HAP-1 (cell line): ENCODE data around the gene TBKBP1.
"Not testable (repeated sequence)": the region's sequence is repeated elsewhere in the genome, so short reads cannot be mapped to it uniquely, and the experiment has no call there.

Source experiments
- DNase-seq, 2 experiments: peaks; one replicate each; pipeline ENCODE4 v3.0.0-alpha.2; 2016 to 2020; ENCODE audit warnings: low spot score in 2 of 2
- H3K27me3 ChIP-seq: fragments of 250-450 bp; sonication (Bioruptor Pico); 2 replicates; pipeline ENCODE4 v1.5.1; 2020; ENCODE audit warnings: low read depth, mild to moderate bottlenecking, moderate library complexity
- H3K36me3 ChIP-seq: fragments of 250-450 bp; sonication (Bioruptor Pico); replicated peaks from 2 replicates; pipeline ENCODE4 v1.5.1; 2020; ENCODE audit warnings: mild to moderate bottlenecking
- H3K4me1 ChIP-seq: fragments of 250-450 bp; sonication (Bioruptor Pico); 2 replicates; pipeline ENCODE4 v1.5.1; 2020; ENCODE audit warnings: mild to moderate bottlenecking
- H3K4me3 ChIP-seq: fragments of 250-450 bp; sonication (Bioruptor Pico); 2 replicates; pipeline ENCODE4 v1.5.1; 2020; ENCODE audit warnings: mild to moderate bottlenecking, moderate library complexity
- H3K9me3 ChIP-seq: fragments of 250-450 bp; sonication (Bioruptor Pico); 2 replicates; pipeline ENCODE4 v1.5.1; 2020; ENCODE audit warnings: mild to moderate bottlenecking, moderate library complexity
- in situ Hi-C: fragments of 300-500 bp; cut with MboI; formaldehyde crosslinking; loops from 3 replicates; pipeline ENCODE4 v1.14.3; 2020; ENCODE audit warnings: low sequenced_read_pairs, inconsistent platforms, mixed read lengths

The TBKBP1 gene

DNA sequence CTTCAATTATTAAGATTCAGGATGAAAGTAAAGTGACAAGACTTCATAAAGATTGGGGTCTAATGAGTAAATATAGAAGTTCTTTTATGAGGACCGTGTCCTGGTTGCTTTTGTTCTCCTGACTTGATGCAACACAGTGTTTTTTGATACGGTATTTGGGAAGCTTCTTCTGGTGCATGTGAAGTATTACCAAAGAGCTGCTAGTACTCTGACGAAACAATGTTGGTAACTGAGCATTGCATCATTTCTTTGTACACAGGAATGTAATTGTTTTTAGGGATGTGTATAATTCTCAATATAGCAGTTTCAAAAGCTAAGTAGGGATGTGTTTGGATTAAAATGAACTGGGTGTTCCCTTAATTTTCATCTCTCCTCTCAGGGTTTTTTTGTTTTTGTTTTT, 28.3 kb upstream of the TBKBP1 start:
- H3K36me3 ChIP-seq = peaks cover 93% of the 10 kb centered on the region
- DNase-seq = no peak
- H3K4me1 ChIP-seq = peaks cover 19% of the 10 kb centered on the region
- no peaks in the 10 kb centered on the region for H3K27me3 ChIP-seq
- in situ Hi-C loops = no loop called here
- no peaks in the 10 kb centered on the region for H3K9me3 ChIP-seq
- H3K4me3 ChIP-seq = no peak overlapping the region

DNA sequence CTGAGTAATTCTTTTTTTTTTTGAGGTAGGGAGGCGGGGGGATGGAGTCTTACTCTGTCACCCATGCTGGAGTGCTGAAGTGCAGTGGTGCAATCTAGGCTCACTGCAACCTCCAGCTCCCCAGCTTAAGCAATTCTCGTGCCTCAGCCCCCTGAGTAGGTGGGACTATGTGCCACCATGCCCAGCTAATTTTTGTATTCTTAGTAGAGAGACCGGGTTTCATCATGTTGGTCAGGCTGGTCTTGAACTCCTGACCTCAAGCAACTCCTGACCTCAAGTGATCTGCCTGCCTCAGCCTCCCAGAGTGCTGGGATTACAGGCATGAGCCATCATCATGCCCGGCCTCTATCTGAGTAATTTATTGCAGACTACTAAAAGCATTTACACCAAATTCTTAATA, 24.9 kb upstream of the TBKBP1 start:
- Histone ChIP-seq H3K9me3 (no peaks in the 10 kb centered on the region), H3K4me1 (peaks cover 18% of the 10 kb centered on the region), H3K36me3 (peaks cover 97% of the 10 kb centered on the region), H3K4me3 (no peak overlapping the region), H3K27me3 (no peaks in the 10 kb centered on the region)
- DNase-seq = no peak
- in situ Hi-C loops = no loop called here

DNA sequence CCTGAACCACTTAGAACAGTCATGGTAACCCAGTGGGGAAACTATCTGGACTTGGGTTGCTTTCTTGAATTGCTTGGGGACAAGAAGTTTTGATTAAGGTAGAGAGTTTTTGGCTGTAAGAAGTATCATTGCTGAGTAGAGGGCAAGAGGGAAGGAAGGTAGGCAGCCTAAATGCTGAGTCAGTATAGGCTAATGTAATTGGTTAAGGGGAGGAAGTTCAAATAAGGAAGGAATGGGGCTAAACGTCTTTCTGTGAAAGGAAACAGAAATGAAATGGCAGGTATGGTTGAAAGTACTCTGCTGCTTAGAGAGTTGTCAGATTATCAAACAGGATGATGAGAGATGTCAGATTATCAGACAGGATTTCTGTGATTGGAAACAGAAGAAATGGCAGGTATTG, 23.9 kb upstream of the TBKBP1 start:
- Histone ChIP-seq H3K36me3 (peaks cover 97% of the 10 kb centered on the region), H3K9me3 (no peaks in the 10 kb centered on the region), H3K4me1 (peaks cover 8% of the 10 kb centered on the region), H3K27me3 (no peaks in the 10 kb centered on the region), H3K4me3 (no peak overlapping the region)
- in situ Hi-C loops = no loop called here
- no peak for DNase-seq

- Histone ChIP-seq H3K27me3 (no peaks in the 10 kb centered on the region), H3K9me3 (no peaks in the 10 kb centered on the region), H3K4me3 (no peak overlapping the region), H3K36me3 (peaks cover 99% of the 10 kb centered on the region), H3K4me1 (no peaks in the 10 kb centered on the region)
- in situ Hi-C loops = no loop called here
- DNase-seq = no peak
These were observed 19.5 kb upstream of the TBKBP1 start for GRCh38 chr17:47674499-47674898.

DNA sequence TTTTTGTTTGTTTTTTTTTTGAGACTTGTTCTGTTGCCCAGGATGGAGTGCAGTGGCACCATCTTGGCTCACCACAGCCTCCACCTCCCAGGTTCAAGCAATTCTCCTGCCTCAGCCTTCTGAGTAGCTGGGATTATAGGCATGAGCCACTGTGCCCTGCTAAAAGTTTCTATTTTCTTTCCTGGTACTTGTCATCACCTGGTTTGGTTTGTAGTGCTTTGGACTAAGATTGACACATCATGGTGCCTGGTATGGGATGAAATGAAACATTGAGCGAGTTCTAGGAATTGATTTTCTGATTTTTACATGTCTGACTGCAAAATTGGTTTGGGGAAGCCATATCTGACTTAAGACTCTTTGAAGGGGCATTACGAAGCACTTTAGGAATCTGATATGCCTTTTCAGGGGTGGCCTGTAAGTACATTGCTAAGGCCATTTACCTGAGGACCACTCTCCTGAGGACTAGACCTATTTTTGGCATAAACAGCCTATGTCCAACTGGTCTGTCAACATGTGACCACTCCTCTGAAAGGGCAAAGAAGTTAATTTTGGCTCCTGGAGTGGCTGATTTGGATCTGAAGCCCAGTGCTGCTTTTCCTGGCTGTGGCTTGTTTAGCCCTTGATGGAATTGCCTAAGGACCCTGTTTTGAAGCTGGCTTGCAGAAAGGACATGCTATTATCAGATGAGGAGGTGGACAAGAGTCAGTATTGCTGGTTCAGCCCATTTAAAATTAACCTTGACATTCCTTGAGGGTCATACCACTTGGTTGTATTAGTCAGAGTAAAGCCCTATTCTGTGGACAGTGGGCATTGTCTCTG, 18.4 kb upstream of the TBKBP1 start:
- Histone ChIP-seq H3K4me3 (no peak overlapping the region), H3K4me1 (no peaks in the 10 kb centered on the region), H3K36me3 (peaks cover 99% of the 10 kb centered on the region), H3K27me3 (no peaks in the 10 kb centered on the region), H3K9me3 (no peaks in the 10 kb centered on the region)
- in situ Hi-C loops = no loop called here
- DNase-seq = no peak

- Histone ChIP-seq H3K36me3 (peaks cover 97% of the 10 kb centered on the region), H3K4me3 (no peak overlapping the region), H3K27me3 (no peaks in the 10 kb centered on the region), H3K4me1 (no peaks in the 10 kb centered on the region), H3K9me3 (no peaks in the 10 kb centered on the region)
- no peak for DNase-seq
- in situ Hi-C loops = no loop called here
These were observed 17.8 kb upstream of the TBKBP1 start for GRCh38 chr17:47676199-47676472.

GRCh38 chr17:47676510-47677165, 17.3 kb upstream of the TBKBP1 start:
- no peak for DNase-seq
- peaks cover 96% of the 10 kb centered on the region for H3K36me3 ChIP-seq
- no peak overlapping the region for H3K4me3 ChIP-seq
- no peaks in the 10 kb centered on the region for H3K27me3 ChIP-seq
- H3K4me1 ChIP-seq = no peaks in the 10 kb centered on the region
- H3K9me3 ChIP-seq = no peaks in the 10 kb centered on the region
- in situ Hi-C loops = no loop called here

DNA sequence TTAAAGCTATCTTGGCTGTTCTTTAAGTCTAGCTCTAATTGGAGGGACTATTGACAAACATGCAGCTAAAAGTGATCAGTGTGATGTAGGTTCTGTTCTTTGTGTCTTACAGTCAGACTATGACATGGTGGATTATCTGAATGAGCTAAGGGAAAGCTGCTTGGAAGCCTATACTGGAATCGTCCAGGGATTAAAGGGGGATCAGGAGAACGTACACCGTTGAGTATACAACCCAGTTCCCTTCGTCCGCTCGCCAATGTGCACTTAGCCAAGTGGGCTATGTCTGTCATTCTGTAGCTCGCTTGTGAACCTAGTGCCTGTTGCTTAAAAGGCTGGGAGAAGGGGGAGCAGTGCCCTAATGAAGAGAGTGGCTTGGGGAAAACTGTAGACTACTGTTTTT, 15.8 kb upstream of the TBKBP1 start:
- Histone ChIP-seq H3K4me1 (no peaks in the 10 kb centered on the region), H3K36me3 (peaks cover 92% of the 10 kb centered on the region), H3K4me3 (no peak overlapping the region), H3K9me3 (no peaks in the 10 kb centered on the region), H3K27me3 (no peaks in the 10 kb centered on the region)
- no peak for DNase-seq
- in situ Hi-C loops = no loop called here

DNA sequence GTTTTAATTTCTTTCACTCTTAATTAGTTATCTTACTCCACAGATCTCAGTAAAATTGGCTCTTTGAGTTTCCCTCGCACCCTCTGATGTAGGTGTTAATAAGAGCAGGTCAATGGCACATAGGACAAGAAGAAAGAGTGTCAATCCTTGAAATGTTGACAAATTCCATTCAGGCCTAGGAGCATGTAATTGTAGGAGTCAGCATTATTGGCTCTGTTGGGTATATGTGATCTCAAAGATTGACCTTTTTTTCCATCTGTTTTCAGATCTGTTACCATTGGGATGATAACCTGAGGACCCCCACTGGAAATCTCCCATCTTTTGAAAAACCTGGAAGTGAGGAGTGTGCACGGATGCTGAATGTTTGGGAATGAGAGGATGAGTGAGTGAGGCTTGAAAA, 11.8 kb upstream of the TBKBP1 start:
- in situ Hi-C loops = no loop called here
- H3K4me1 ChIP-seq = no peaks in the 10 kb centered on the region
- no peaks in the 10 kb centered on the region for H3K9me3 ChIP-seq
- no peaks in the 10 kb centered on the region for H3K27me3 ChIP-seq
- DNase-seq = no peak
- H3K36me3 ChIP-seq = peaks cover 79% of the 10 kb centered on the region
- H3K4me3 ChIP-seq = no peak overlapping the region

DNA sequence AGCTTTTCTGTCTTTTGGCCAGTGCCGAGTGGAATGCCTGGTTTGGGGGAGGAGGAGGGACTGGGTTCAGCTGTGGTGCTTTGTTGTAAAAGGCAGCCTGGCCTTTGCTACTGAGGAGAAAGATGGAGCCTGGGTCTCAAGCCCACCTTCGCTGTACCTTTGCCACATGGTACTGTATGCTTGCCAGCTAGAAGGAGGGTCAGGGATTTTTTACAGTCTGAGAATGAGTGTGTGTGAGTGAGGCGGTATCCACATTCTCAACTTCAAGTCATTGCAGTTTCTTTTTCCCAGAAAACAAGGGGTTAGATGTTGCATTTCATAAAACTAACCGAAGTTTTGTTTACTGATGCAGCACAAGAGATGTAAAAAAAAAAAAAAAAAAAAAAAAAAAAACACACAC, 11.2 kb upstream of the TBKBP1 start:
- in situ Hi-C loops, H3K9me3 ChIP-seq, H3K4me3 ChIP-seq, H3K27me3 ChIP-seq, DNase-seq, H3K4me1 ChIP-seq: not testable (repeated sequence)
- peaks cover 74% of the 10 kb centered on the region for H3K36me3 ChIP-seq

DNA sequence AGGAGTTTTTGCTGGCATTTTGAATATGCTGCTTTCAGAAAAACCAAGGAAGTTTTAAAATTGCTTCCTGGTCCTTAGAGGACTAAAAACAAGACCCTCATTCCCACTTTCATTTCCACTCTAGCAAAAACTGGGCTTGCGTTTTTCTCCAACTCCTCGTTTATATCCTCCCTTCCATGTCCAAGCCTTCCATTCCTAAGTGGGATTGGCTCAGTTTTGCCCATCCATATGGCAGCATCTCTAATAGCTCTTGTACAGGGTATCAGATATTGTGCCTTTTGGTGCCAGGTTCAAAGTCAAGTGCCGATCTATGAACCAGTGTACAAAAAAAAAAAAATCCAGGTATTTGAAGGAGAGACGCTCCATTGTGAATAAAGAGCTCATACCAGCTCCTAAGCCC, 9.9 kb upstream of the TBKBP1 start:
- no peak for DNase-seq
- in situ Hi-C loops = no loop called here
- H3K4me1 ChIP-seq = no peaks in the 10 kb centered on the region
- H3K9me3 ChIP-seq = no peaks in the 10 kb centered on the region
- H3K27me3 ChIP-seq = no peaks in the 10 kb centered on the region
- H3K36me3 ChIP-seq = peaks cover 61% of the 10 kb centered on the region
- no peak overlapping the region for H3K4me3 ChIP-seq

GRCh38 chr17:47684535-47685193, 9.3 kb upstream of the TBKBP1 start:
- Histone ChIP-seq H3K4me3 (no peak overlapping the region), H3K9me3 (no peaks in the 10 kb centered on the region), H3K27me3 (no peaks in the 10 kb centered on the region), H3K36me3 (peaks cover 55% of the 10 kb centered on the region), H3K4me1 (no peaks in the 10 kb centered on the region)
- DNase-seq = no peak
- in situ Hi-C loops = no loop called here

- DNase-seq = no peak
- no peaks in the 10 kb centered on the region for H3K4me1 ChIP-seq
- no peaks in the 10 kb centered on the region for H3K27me3 ChIP-seq
- H3K4me3 ChIP-seq = no peak overlapping the region
- no peaks in the 10 kb centered on the region for H3K9me3 ChIP-seq
- H3K36me3 ChIP-seq = peaks cover 44% of the 10 kb centered on the region
- in situ Hi-C loops = no loop called here
These were observed 8.2 kb upstream of the TBKBP1 start for GRCh38 chr17:47685556-47686275.

GRCh38 chr17:47686276-47686635, 7.7 kb upstream of the TBKBP1 start:
- no peaks in the 10 kb centered on the region for H3K9me3 ChIP-seq
- peaks cover 41% of the 10 kb centered on the region for H3K36me3 ChIP-seq
- H3K27me3 ChIP-seq = no peaks in the 10 kb centered on the region
- H3K4me1 ChIP-seq = no peaks in the 10 kb centered on the region
- no peak overlapping the region for H3K4me3 ChIP-seq
- in situ Hi-C loops = no loop called here
- DNase-seq = no peak
